Adipocyte (in vitro differentiated cells): Measurements from ENCODE around the gene ERCC8.

Experiments
- DNase-seq: peaks from one replicate; pipeline ENCODE4 v3.0.0-alpha.2; 2015; ENCODE audit warnings: low read depth
- H3K27me3 ChIP-seq: replicated peaks from 2 replicates; pipeline ENCODE4 v1.7.0; 2013; ENCODE audit warnings: mild to moderate bottlenecking, low read length, moderate library complexity; ENCODE audit not compliant: control insufficient read depth, insufficient read depth
- H3K36me3 ChIP-seq: 2 replicates; pipeline ENCODE4 v1.7.0; 2013; ENCODE audit warnings: low read length, mild to moderate bottlenecking, moderate library complexity; ENCODE audit not compliant: control insufficient read depth, insufficient read depth, severe bottlenecking
- H3K4me1 ChIP-seq: 2 replicates; pipeline ENCODE4 v1.7.0; 2013; ENCODE audit warnings: mild to moderate bottlenecking, low read length, moderate library complexity; ENCODE audit not compliant: control insufficient read depth, insufficient read depth
- H3K4me3 ChIP-seq: 2 replicates; pipeline ENCODE4 v1.7.0; 2013; ENCODE audit warnings: mild to moderate bottlenecking, low read length, moderate library complexity
- H3K9ac ChIP-seq: 2 replicates; pipeline ENCODE4 v1.7.0; 2013; ENCODE audit warnings: mild to moderate bottlenecking, low read length, moderate library complexity
- H3K9me3 ChIP-seq: 2 replicates; pipeline ENCODE4 v1.7.0; 2013; ENCODE audit warnings: mild to moderate bottlenecking, low read length, moderate library complexity; ENCODE audit not compliant: control insufficient read depth

ERCC8 gene

DNA sequence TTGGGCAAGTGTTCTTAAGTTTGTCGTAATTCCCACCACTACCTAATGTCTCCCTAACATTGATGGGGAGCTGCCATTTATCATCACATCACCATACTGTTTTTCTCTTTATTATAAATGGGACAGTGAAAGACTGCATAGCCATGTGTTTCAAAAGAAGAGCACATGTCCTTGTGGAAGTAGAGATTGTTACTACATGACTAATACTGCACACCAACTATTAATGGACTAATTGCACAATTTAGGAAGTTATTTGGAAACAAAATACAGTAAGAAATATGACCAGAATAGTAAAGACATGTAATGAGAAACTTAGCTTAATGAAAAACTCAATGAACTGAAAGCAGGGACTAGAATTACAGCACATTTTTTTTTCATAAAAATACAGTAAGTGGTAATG lies 88.8 kb downstream of the ERCC8 start:
- no peaks in the 10 kb centered on the region for H3K9me3 ChIP-seq
- no peaks in the 10 kb centered on the region for H3K27me3 ChIP-seq
- H3K9ac ChIP-seq = no peak overlapping the region
- no peaks in the 10 kb centered on the region for H3K36me3 ChIP-seq
- H3K4me1 ChIP-seq = peaks cover 12% of the 10 kb centered on the region
- DNase-seq = no peak
- H3K4me3 ChIP-seq = no peak overlapping the region

DNA sequence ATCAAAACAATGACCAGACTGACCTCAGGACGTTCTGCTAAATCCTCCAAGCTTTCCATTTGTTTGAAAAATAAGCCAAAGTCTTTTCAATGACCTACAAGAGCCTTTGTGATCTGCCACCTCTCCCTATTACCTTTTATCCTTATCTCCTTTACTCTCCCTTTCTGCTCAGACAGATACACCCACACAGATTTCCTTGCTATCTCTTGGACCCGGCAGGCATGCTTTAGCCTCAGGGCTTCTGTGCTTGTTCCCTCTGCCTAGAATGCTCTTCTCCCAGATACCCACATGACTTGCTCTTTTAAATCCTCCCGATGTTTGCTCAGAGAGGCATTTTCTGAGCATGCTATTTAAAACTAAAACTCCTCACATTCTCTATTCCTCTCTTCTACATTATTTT lies 91.9 kb downstream of the ERCC8 start:
- no peaks in the 10 kb centered on the region for H3K27me3 ChIP-seq
- DNase-seq = no peak
- H3K9me3 ChIP-seq = no peaks in the 10 kb centered on the region
- H3K9ac ChIP-seq = no peak overlapping the region
- no peak overlapping the region for H3K4me3 ChIP-seq
- H3K4me1 ChIP-seq = peaks cover 12% of the 10 kb centered on the region
- no peaks in the 10 kb centered on the region for H3K36me3 ChIP-seq

DNA sequence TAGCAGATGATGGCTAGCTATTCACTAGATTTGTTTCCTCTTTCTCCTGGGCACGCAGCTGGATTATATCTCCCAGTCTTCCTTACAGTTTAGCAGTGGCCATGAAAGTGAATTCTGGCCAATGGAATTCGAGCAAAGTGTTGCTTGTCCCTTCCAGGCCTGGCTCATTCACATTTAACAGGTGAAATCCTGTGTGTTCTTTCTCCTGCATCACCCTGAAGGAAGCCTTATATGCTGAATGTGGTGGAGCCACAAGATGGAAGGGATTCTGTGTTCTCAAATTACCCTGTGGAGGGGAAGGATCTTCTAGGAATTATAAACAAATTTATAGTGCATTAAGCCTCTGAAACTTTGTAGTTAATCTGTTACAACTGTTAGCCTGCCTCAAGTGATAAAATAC lies 92.6 kb downstream of the ERCC8 start:
- Histone ChIP-seq H3K4me1 (peaks cover 12% of the 10 kb centered on the region), H3K4me3 (no peak overlapping the region), H3K27me3 (no peaks in the 10 kb centered on the region), H3K36me3 (no peaks in the 10 kb centered on the region), H3K9me3 (no peaks in the 10 kb centered on the region), H3K9ac (no peak overlapping the region)
- no peak for DNase-seq

DNA sequence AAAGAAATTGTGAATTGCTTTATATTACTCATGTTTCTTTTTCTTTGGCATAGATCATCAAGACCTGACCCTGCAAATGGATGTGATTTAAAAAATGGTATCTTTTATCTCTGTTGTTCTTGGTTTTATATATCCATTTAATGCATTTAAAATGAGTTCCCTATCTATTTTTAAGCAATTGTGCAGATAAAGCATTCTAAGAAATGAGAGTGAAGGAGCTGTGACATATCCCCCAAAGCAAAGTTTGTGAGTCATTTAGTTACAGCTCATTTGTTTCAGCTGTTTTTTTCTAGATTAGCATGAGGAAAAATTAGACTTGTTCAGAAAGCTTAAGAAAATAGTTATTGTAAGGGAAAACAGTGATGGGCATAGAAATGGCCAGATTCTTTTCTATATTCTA lies 93.2 kb downstream of the ERCC8 start:
- no peaks in the 10 kb centered on the region for H3K9me3 ChIP-seq
- no peak for DNase-seq
- no peak overlapping the region for H3K9ac ChIP-seq
- no peaks in the 10 kb centered on the region for H3K36me3 ChIP-seq
- H3K27me3 ChIP-seq = no peaks in the 10 kb centered on the region
- peaks cover 12% of the 10 kb centered on the region for H3K4me1 ChIP-seq
- no peak overlapping the region for H3K4me3 ChIP-seq

GRCh38 chr5:60846298-60846697 lies 98.6 kb downstream of the ERCC8 start:
- no peak for DNase-seq
- Histone ChIP-seq H3K9me3 (no peaks in the 10 kb centered on the region), H3K4me3 (no peak overlapping the region), H3K27me3 (peaks cover 38% of the 10 kb centered on the region), H3K4me1 (peaks cover 10% of the 10 kb centered on the region), H3K9ac (no peak overlapping the region), H3K36me3 (no peaks in the 10 kb centered on the region)

DNA sequence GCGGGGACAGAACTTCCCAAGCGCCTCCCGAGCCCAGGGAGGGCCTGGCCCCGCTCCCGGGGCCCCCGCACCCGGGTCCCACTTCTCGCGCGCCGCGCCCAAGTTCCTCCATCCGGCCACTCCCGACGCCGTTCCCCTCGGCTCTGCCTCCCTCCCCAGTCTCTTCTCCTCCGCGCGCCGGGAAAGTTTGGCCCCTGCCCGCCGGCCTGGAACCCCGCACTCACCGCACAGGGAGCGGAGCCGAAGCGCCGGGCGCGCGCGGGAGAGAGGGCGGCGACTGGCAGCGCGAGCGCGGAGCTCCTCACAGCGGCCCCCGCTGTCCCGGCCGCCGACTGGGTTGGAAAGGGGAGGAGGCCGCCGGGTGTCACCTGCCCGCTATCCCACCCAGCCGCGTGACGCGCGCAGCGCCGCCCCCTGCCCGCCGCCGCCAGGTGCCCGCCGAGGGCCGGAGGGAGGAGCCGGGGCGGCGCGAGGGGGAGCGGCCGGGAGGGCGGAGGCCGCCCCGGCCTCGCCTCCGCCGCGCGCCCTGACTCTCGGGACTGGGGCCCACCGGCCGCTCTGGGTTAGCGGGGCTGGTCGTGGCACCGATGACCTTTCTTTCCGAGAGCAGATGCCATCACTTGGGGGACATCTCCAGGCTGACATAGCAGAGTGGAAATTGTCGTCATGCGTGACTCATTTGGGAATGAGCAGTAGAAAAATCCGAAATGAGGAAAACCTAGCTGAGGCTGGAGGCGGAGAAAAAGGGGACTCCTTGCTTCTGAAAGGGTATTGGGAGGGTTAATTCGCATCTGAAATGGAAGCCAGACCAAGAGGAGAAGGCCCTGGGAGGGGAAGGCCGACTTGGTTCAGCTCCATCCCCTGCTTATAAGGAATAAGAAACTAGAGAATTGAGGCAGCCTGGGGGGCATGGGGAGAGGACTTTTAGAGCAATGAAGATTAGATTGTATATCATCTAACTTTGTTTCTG lies 100.6 kb downstream of the ERCC8 start, which contains the start of gene ELOVL7:
TSS of gene ELOVL7 (minus strand) at position 334 of the 970 bp plus-strand sequence. CDS start 56,872 bp downstream, outside the sequence.
- H3K9ac ChIP-seq = no peak within 1 kb of the TSS
- no peaks in the 10 kb centered on the region for H3K9me3 ChIP-seq
- no peaks in the 10 kb centered on the region for H3K36me3 ChIP-seq
- H3K4me1 ChIP-seq = peaks cover 10% of the 10 kb centered on the region
- H3K4me3 ChIP-seq = peak within 1 kb of the TSS; percentile 72
- H3K27me3 ChIP-seq = peaks cover 40% of the 10 kb centered on the region
- peak; percentile 67 for DNase-seq

DNA sequence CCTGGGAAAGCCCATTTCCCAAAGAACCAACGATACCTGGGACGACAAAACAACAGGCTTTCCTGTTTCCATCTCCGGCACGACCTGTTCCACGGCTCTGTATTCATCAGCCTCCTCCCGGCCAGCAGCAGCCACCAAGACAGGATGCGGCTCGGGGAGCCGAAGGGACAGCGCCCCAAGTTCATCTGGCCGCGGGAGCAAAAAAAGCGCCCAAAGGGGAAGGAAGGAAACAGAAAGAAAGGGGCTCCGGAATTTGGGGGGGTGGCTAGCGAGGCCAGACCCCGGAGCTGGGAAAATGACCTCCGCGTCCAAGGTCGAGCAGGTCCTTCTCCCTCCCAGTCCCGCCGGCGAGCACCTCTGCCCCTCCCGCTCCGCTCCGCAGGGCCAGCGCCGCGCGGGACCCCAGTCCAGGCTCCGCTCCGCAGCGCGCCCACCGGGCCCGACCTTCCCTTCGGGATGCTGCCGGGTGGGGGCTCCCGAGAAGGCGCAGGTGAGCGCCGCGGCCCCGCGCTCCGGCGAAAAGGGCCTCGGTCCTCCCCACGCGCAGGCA lies 101.4 kb downstream of the ERCC8 start:
- peak overlapping the region; percentile 72 for H3K4me3 ChIP-seq
- no peaks in the 10 kb centered on the region for H3K9me3 ChIP-seq
- no peaks in the 10 kb centered on the region for H3K36me3 ChIP-seq
- H3K4me1 ChIP-seq = peaks cover 10% of the 10 kb centered on the region
- H3K9ac ChIP-seq = no peak overlapping the region
- peaks cover 41% of the 10 kb centered on the region for H3K27me3 ChIP-seq
- peak; percentile 20 for DNase-seq

- Histone ChIP-seq H3K4me3 (peak overlapping the region; percentile 72), H3K9me3 (no peaks in the 10 kb centered on the region), H3K9ac (no peak overlapping the region), H3K36me3 (no peaks in the 10 kb centered on the region), H3K4me1 (peaks cover 10% of the 10 kb centered on the region), H3K27me3 (peaks cover 46% of the 10 kb centered on the region)
- DNase-seq = no peak
Observed at GRCh38 chr5:60842871-60843385, 101.9 kb downstream of the ERCC8 start.

- no peak for DNase-seq
- Histone ChIP-seq H3K9ac (no peak overlapping the region), H3K36me3 (no peaks in the 10 kb centered on the region), H3K4me1 (peaks cover 10% of the 10 kb centered on the region), H3K9me3 (no peaks in the 10 kb centered on the region), H3K4me3 (no peak overlapping the region), H3K27me3 (peaks cover 48% of the 10 kb centered on the region)
Observed at GRCh38 chr5:60841361-60841760, 103.5 kb downstream of the ERCC8 start.

DNA sequence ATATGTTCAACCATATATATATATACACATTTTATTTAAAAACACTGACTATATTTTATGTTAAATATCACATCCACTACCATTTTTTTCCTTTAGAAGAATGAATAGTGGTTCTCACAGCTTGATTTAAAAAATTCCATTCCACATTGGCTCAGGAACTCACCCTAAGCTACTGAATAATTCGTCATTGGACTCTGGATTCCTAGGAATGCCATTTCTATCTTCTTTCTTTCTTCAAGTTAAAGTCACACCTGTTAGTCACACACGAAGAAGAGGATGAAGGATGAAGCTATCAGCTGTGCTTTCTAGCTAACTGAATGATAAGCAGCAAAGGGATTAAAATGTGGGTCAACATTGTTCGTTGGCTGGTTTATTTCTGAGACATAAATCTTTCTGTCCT lies 108.7 kb downstream of the ERCC8 start:
- no peaks in the 10 kb centered on the region for H3K36me3 ChIP-seq
- no peak overlapping the region for H3K4me3 ChIP-seq
- peaks cover 8% of the 10 kb centered on the region for H3K27me3 ChIP-seq

GRCh38 chr5:60835554-60835953 lies 109.3 kb downstream of the ERCC8 start:
- no peak for DNase-seq
- no peak overlapping the region for H3K4me3 ChIP-seq
- H3K9ac ChIP-seq = no peak overlapping the region
- H3K9me3 ChIP-seq = no peaks in the 10 kb centered on the region
- H3K36me3 ChIP-seq = no peaks in the 10 kb centered on the region
- H3K4me1 ChIP-seq = no peaks in the 10 kb centered on the region
- H3K27me3 ChIP-seq = peaks cover 8% of the 10 kb centered on the region

More for the DNA sequence above, 108.7 kb downstream of the ERCC8 start:
- no peak for DNase-seq
- Histone ChIP-seq H3K9ac (no peak overlapping the region), H3K4me1 (no peaks in the 10 kb centered on the region), H3K9me3 (no peaks in the 10 kb centered on the region)
